HUES6 (cell line): Measurements from ENCODE around the gene NUP210.

Source experiments
- H3K27ac ChIP-seq: 2 replicates; pipeline ENCODE4 v1.7.0; 2013; ENCODE audit warnings: low read depth, mild to moderate bottlenecking, low read length, inconsistent platforms
- H3K27me3 ChIP-seq: 2 replicates; pipeline ENCODE4 v1.6.1; 2013; ENCODE audit warnings: low read length; ENCODE audit not compliant: control insufficient read depth, insufficient read depth
- H3K36me3 ChIP-seq: 2 replicates; pipeline ENCODE4 v1.6.1; 2013; ENCODE audit warnings: low read length; ENCODE audit not compliant: control insufficient read depth, insufficient read depth
- H3K4me1 ChIP-seq: 2 replicates; pipeline ENCODE4 v1.6.1; 2013; ENCODE audit warnings: low read length; ENCODE audit not compliant: control insufficient read depth, insufficient read depth
- H3K4me3 ChIP-seq: 2 replicates; pipeline ENCODE4 v1.5.1; 2013; ENCODE audit warnings: low read depth, low read length
- H3K9ac ChIP-seq: one replicate; pipeline ENCODE4 v1.6.1; 2013; ENCODE audit warnings: mild to moderate bottlenecking, low read length
- H3K9me3 ChIP-seq: 2 replicates; pipeline ENCODE4 v1.6.1; 2013; ENCODE audit warnings: low read depth, low read length; ENCODE audit not compliant: control insufficient read depth, insufficient read depth

The NUP210 gene

DNA sequence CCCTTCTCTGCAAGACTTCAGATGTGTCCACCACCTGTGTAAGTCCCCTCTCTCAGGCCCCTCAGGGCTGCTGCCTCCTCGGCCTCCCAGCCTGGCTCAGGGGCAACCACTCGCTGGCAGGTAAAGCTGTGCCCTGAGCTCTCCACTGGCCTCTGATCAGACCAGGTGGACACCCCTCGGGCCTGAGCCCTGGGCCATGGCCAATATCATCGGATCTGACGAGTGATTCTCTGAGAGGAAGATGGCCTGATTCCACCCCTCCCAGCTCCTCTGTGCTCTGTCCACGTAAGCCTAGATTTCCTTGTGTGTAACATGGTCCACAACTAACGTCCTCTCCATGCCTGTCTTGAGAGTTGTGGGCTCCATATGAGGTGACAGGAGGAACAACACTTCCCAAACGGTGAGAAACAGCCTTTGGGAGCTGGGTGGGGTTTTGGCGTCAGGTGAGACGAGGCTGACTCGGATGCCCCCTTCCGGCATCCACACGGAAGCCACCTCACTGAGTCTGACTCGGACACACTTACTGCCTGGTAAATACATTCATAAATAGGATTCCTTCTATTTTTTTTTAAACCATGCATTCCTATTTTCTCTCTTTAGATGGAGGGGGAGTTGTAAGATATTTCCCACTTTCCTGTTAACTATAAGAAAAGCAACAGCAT, 86.8 kb downstream of the NUP210 start:
- H3K36me3 ChIP-seq: peaks cover 73% of the 10 kb centered on the region
- no peak overlapping the region for H3K9ac ChIP-seq
- no peak overlapping the region for H3K27ac ChIP-seq
- no peaks in the 10 kb centered on the region for H3K9me3 ChIP-seq
- no peaks in the 10 kb centered on the region; the same call in 1 of the 2 replicates for H3K4me1 ChIP-seq
- H3K4me3 ChIP-seq: no peak overlapping the region
- H3K27me3 ChIP-seq: no peaks in the 10 kb centered on the region

DNA sequence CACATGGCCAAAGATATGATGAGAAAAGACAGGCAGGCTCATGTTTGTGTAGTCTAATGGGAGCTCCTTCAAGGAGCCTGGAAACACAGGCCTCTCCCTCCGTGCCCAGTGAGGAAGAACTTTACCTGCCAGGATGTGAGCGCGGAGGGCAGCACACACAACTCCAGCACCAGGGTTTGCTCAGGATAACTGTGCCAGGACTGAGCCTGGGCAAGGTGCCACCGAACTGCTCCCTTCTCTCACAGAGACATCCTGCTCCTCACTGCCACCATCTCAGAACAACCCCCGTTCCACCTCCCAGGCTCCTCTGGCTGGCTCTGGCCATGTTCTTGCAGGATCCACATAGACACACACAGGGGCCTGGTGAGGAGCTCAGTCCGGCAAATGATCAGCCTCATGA, 87.4 kb downstream of the NUP210 start:
- no peaks in the 10 kb centered on the region for H3K27me3 ChIP-seq
- H3K27ac ChIP-seq: no peak overlapping the region
- H3K4me1 ChIP-seq: no peaks in the 10 kb centered on the region
- no peak overlapping the region for H3K9ac ChIP-seq
- H3K36me3 ChIP-seq: peaks cover 78% of the 10 kb centered on the region
- H3K9me3 ChIP-seq: no peaks in the 10 kb centered on the region
- H3K4me3 ChIP-seq: no peak overlapping the region

DNA sequence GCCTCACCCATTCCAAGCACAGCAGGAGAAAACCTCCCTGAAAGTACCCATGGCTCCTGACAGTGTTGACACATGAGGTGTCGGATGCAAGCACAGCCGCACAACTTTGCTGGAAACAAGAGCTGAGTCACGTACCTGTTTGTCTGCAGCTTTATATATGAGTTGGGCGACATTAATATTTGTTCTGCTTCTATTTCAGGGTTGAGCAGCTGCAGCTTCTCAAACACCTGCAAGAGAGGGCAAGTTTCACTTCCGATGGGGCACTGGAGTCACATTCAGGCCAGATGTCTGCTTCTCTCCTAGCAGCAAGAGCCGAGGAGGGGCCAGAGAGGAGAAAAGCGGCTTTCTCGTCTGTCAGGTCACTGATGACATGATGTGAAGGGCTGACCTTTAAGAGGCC, 88.0 kb downstream of the NUP210 start:
- no peak overlapping the region for H3K4me3 ChIP-seq

DNA sequence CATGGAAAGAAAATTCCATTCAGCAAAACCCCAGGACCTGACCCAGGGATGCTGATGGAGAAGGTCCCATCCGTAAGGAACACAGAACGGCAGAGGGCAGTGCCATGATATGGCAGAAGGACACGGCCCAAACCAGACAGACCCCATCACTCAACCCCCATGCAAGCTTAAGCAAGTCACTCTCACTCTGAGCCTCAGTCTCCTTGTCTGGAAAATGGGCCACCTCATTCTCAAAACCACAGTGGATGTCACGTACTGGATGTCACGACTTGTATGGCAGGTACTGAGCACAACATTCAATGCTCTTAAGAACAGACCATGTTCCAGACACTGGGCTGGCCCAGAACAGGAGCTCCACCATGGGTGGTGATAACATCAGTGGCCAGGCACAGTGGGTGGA, 90.4 kb downstream of the NUP210 start:
- peaks cover 82% of the 10 kb centered on the region for H3K36me3 ChIP-seq
- H3K27me3 ChIP-seq: no peaks in the 10 kb centered on the region
- no peaks in the 10 kb centered on the region for H3K4me1 ChIP-seq
- H3K9ac ChIP-seq: no peak overlapping the region
- H3K27ac ChIP-seq: no peak overlapping the region
- H3K9me3 ChIP-seq: no peaks in the 10 kb centered on the region
- H3K4me3 ChIP-seq: no peak overlapping the region

More for the DNA sequence above, 88.0 kb downstream of the NUP210 start:
- no peak overlapping the region for H3K27ac ChIP-seq
- no peaks in the 10 kb centered on the region for H3K27me3 ChIP-seq
- H3K36me3 ChIP-seq: peaks cover 78% of the 10 kb centered on the region
- no peak overlapping the region for H3K9ac ChIP-seq
- no peaks in the 10 kb centered on the region for H3K9me3 ChIP-seq
- no peaks in the 10 kb centered on the region for H3K4me1 ChIP-seq

DNA sequence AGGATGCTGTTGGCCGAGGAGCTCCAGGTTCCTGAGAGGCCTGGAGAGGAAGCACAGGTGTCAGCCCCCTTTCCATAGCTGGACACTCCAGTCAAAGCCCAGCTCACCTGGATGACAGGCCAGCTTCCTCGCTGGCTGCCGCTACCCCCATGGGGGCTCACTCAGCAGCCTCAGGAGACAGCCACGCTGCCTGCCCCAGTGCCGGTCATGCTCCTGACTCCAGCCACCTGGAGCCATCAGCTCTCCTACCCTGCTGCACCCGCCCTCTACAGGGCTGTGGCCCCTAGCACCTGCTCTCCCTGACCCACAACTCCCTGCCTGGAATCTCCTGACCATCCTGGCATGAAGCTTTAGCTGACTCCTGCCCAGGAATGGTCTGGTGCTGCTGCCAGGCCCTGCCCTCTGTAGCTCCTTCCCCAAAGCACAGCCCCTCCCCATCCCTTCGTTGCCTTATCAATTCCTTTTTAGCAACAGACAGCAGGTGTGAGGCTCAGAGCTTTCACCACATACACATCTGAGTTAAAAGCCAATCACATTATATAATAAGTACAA, 94.2 kb downstream of the NUP210 start:
- H3K27me3 ChIP-seq: no peaks in the 10 kb centered on the region
- no peak overlapping the region for H3K9ac ChIP-seq
- H3K27ac ChIP-seq: no peak overlapping the region
- H3K9me3 ChIP-seq: no peaks in the 10 kb centered on the region
- H3K4me1 ChIP-seq: no peaks in the 10 kb centered on the region
- peaks cover 90% of the 10 kb centered on the region for H3K36me3 ChIP-seq
- H3K4me3 ChIP-seq: no peak overlapping the region

DNA sequence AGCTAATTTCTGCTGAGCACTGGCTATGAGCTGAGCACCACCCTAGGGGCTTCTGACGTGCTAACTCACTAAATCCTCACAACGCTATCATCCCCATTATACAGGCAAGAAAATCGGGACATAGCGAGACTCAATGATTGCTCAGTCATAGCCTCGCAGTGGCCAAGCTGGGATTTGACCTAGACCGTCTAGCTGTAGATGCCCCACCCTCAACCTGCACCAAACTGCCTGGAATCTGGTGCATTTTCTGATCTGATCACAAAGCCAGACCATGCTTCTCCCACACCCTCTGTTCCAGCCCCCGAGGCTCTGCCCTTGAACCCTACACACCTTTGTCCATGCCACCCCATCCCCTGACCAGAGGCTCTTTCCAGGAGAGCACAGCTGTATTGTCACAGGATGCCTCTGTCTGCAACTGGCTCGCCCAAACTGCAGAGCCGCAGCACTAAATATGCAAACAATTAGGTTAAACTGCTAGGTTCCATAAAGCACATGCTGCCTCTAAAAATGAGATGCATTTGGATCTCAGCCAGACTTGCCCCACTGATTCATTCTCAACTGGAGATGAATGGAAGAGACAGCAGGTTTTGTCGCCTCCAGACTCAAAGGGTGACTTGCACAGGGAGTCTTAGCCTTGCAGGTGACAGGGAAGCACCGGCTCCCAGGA, 95.2 kb downstream of the NUP210 start:
- Histone ChIP-seq H3K9me3 (no peaks in the 10 kb centered on the region), H3K9ac (no peak overlapping the region), H3K27ac (no peak overlapping the region), H3K27me3 (no peaks in the 10 kb centered on the region), H3K4me3 (no peak overlapping the region), H3K4me1 (no peaks in the 10 kb centered on the region), H3K36me3 (peaks cover 86% of the 10 kb centered on the region)

DNA sequence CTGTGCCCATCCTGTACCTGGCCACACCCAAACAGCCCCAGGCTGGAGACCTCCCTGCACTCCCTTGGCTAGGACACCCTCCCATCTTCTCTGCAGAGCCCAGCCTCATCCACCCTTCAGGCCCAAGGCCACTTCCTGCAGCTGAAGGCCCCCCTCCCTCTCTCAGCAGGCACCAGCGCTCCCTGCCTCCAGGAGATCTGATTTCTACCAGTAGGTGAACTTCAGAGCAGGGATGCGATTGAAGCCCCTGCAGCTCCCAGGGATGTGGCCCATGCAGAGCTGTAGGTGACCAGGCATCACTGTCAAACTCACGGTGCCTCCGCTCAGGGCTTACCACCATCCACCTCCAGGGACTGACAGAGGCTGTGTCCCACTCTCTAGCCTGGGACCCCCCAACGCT, 96.3 kb downstream of the NUP210 start:
- H3K36me3 ChIP-seq: peaks cover 88% of the 10 kb centered on the region
- H3K4me3 ChIP-seq: no peak overlapping the region
- H3K9me3 ChIP-seq: no peaks in the 10 kb centered on the region
- H3K27me3 ChIP-seq: no peaks in the 10 kb centered on the region
- H3K4me1 ChIP-seq: no peaks in the 10 kb centered on the region
- H3K27ac ChIP-seq: no peak overlapping the region
- H3K9ac ChIP-seq: no peak overlapping the region

DNA sequence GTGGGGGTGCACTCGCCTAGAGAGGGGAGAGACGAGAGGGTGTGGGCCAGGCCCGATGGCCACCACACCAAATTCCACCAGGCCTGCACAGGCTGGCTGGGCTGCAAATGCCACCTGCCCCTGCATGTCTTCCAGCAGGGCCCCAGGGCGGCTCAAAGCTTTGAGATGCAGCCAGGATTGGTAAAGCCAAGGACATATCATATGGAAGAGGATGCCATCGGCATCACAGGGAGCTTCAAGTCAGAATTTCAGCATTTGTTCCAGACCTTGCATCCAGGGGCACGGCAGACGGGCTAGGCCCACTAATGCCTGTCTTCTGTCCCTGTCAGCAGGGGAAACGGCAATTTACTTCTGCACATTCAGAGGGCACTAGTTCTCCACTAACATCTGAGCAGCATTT, 97.8 kb downstream of the NUP210 start:
- Histone ChIP-seq H3K36me3 (peaks cover 88% of the 10 kb centered on the region), H3K9me3 (no peaks in the 10 kb centered on the region), H3K4me3 (no peak overlapping the region), H3K27ac (no peak overlapping the region), H3K27me3 (no peaks in the 10 kb centered on the region), H3K4me1 (no peaks in the 10 kb centered on the region), H3K9ac (no peak overlapping the region)

DNA sequence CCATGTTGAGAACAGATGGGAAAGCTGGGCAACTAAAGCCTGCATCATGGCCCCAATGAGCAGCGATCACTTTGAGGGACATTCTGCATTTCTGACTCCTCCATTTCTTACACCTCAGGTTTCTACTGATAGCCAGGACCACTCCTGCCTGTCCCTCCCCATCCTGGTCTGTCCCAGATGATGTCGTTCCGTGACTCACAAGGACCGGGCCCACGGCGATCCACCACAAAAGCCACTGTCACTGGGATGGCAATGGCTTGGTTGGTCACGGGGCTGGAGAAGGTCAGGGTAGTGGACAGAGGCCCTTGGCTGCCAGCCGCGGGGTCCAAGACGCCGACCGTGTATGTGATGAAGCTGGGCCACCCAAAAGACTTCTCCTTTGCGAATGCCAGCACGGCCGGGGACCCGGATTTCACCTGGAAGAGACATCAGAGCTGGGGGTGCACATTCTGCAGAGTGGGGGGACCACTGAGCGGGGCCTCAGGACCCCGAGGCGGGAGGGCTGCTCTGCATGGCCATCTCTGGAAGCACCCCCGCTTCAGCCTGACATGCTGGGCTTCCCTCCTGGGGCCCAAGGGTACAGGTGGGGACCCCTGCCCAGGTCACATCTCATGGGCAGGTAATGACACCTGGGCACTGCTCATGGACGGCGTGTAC, 100.4 kb downstream of the NUP210 start:
- Histone ChIP-seq H3K4me3 (no peak overlapping the region), H3K27me3 (no peaks in the 10 kb centered on the region), H3K4me1 (no peaks in the 10 kb centered on the region), H3K9me3 (no peaks in the 10 kb centered on the region), H3K27ac (no peak overlapping the region), H3K36me3 (peaks cover 86% of the 10 kb centered on the region), H3K9ac (no peak overlapping the region)

DNA sequence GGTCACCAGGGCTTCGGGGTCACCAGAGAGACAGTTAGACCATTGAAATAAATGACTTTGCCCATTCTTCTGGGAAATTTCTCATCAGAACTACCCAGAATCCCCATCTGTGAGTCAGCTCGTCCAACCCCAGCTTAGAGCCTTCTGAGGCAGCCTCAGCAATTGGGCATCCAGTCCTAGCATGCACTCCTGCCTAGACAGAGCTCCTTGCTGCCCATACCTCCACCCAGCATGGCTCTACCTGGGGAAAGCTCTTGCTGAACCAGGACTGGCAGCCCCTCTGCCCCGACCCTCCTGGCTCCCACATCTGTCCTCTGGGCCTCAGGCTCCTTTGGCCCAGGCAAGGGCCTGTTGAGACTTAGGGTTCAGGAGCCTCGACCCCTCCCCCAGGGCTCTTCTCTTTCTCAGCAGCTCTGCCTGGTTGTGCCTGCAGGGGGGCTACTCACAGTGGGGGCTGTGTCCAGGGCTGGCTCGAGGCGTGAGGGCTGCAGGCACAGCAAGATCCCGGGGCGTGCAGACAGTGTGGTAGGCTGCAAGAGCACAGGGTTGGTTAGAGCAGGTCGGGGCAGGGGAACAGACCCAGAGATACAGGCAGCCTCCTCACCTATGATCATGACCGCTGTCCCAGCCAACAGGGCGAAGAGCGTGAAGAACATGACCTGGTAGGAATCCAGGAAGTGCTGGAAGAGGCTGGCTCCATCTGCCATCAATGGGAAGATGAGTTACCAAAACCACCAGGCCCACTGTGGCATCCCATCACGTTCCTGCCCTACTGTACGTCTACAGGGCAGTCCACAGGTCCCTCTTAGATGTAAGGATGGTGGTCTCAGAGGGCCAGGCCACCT, 101.3 kb downstream of the NUP210 start:
- peaks cover 80% of the 10 kb centered on the region for H3K36me3 ChIP-seq

More for the DNA sequence above, 101.3 kb downstream of the NUP210 start:
- H3K4me1 ChIP-seq: no peaks in the 10 kb centered on the region
- H3K9ac ChIP-seq: no peak overlapping the region
- no peaks in the 10 kb centered on the region for H3K9me3 ChIP-seq
- H3K27ac ChIP-seq: no peak overlapping the region
- H3K4me3 ChIP-seq: no peak overlapping the region
- H3K27me3 ChIP-seq: no peaks in the 10 kb centered on the region
